H9 (cell line): ENCODE results near the gene LIPA. TPM values are rescaled to one million over a fixed set of nuclear protein-coding genes. Genes with fewer than 3 reads are reported as not detected.
A peak's percentile ranks its signal among the peaks of the same experiment; 100 is the strongest.

Source experiments
- DNase-seq: peaks from one replicate; pipeline ENCODE4 v3.0.0-alpha.2; 2017
- H2AFZ ChIP-seq: one replicate; pipeline ENCODE4 v1.6.1; 2013; ENCODE audit warnings: mild to moderate bottlenecking, low read length, control low read depth, moderate library complexity
- H2AK5ac ChIP-seq: 2 replicates; pipeline ENCODE4 v1.6.1; 2013; ENCODE audit warnings: low read length, control low read depth, mixed read lengths; ENCODE audit not compliant: insufficient read length
- H2BK120ac ChIP-seq: one replicate; pipeline ENCODE4 v1.6.1; 2013; ENCODE audit warnings: low read depth, mild to moderate bottlenecking, low read length, control low read depth, inconsistent platforms; ENCODE audit not compliant: poor library complexity, severe bottlenecking
- H2BK12ac ChIP-seq: 2 replicates; pipeline ENCODE4 v1.6.1; 2013; ENCODE audit warnings: low read length, control low read depth, mixed read lengths, low read depth; ENCODE audit not compliant: insufficient read length
- H2BK15ac ChIP-seq: 2 replicates; pipeline ENCODE4 v1.6.1; 2013; ENCODE audit warnings: low read depth, low read length, control low read depth
- H2BK20ac ChIP-seq: one replicate; pipeline ENCODE4 v1.6.1; 2013; ENCODE audit warnings: low read depth, mild to moderate bottlenecking, low read length, control low read depth, inconsistent platforms; ENCODE audit not compliant: poor library complexity, severe bottlenecking
- H2BK5ac ChIP-seq: 2 replicates; pipeline ENCODE4 v1.6.1; 2013; ENCODE audit warnings: low read length, control low read depth, mixed read lengths; ENCODE audit not compliant: insufficient read length
- H3K14ac ChIP-seq: 2 replicates; pipeline ENCODE4 v1.6.1; 2013; ENCODE audit warnings: low read length, control low read depth; ENCODE audit not compliant: insufficient read depth
- H3K18ac ChIP-seq: 2 replicates; pipeline ENCODE4 v1.6.1; 2013; ENCODE audit warnings: low read depth, mild to moderate bottlenecking, mixed read lengths, low read length, control low read depth; ENCODE audit not compliant: insufficient read length
- H3K23ac ChIP-seq: 2 replicates; pipeline ENCODE4 v1.6.1; 2013; ENCODE audit warnings: low read length, control low read depth, mixed read lengths, low read depth; ENCODE audit not compliant: insufficient read length
- H3K23me2 ChIP-seq: 2 replicates; pipeline ENCODE4 v1.6.1; 2013; ENCODE audit warnings: low read depth, mild to moderate bottlenecking, mixed read lengths, low read length, control low read depth; ENCODE audit not compliant: insufficient read length, poor library complexity, severe bottlenecking
- H3K27ac ChIP-seq: 2 replicates; pipeline ENCODE4 v1.5.1; 2013; ENCODE audit warnings: low read length, control low read depth, mixed read lengths, low read depth; ENCODE audit not compliant: insufficient read length
- H3K27me3 ChIP-seq: 2 replicates; pipeline ENCODE4 v1.6.1; 2013; ENCODE audit warnings: low read length, control low read depth, inconsistent platforms; ENCODE audit not compliant: insufficient read depth
- H3K4ac ChIP-seq: 2 replicates; pipeline ENCODE4 v1.6.1; 2013; ENCODE audit warnings: low read depth, mild to moderate bottlenecking, control low read depth, inconsistent platforms, low read length, moderate library complexity
- H3K4me1 ChIP-seq: 2 replicates; pipeline ENCODE4 v1.6.1; 2013; ENCODE audit warnings: low read length, control low read depth, inconsistent platforms; ENCODE audit not compliant: insufficient read depth
- H3K4me2 ChIP-seq: 2 replicates; pipeline ENCODE4 v1.6.1; 2013; ENCODE audit warnings: low read length, control low read depth, mixed read lengths; ENCODE audit not compliant: insufficient read length, insufficient read depth
- H3K56ac ChIP-seq: 2 replicates; pipeline ENCODE4 v1.6.1; 2013; ENCODE audit warnings: low read depth, mild to moderate bottlenecking, mixed read lengths, low read length, control low read depth; ENCODE audit not compliant: insufficient read length
- H3K79me1 ChIP-seq: 2 replicates; pipeline ENCODE4 v1.6.1; 2013; ENCODE audit warnings: low read depth, mild to moderate bottlenecking, moderate library complexity, low read length, control low read depth, inconsistent platforms; ENCODE audit not compliant: insufficient read depth, poor library complexity, severe bottlenecking
- H3K79me2 ChIP-seq: 2 replicates; pipeline ENCODE4 v1.6.1; 2013; ENCODE audit warnings: low read length, control low read depth, inconsistent platforms; ENCODE audit not compliant: insufficient read depth
- H3K9ac ChIP-seq: 2 replicates; pipeline ENCODE4 v1.6.1; 2013; ENCODE audit warnings: low read length, control low read depth, mixed read lengths; ENCODE audit not compliant: insufficient read length; ENCODE audit errors: extremely low read depth
- H3K9me3 ChIP-seq: one replicate; pipeline ENCODE4 v1.6.1; 2013; ENCODE audit warnings: low read depth, low read length, inconsistent platforms; ENCODE audit not compliant: control insufficient read depth
- H3T11ph ChIP-seq: one replicate; pipeline ENCODE4 v1.6.1; 2013; ENCODE audit warnings: mild to moderate bottlenecking, low read length, control low read depth, inconsistent platforms
- H4K20me1 ChIP-seq: one replicate; pipeline ENCODE4 v1.6.1; 2013; ENCODE audit not compliant: control insufficient read depth, insufficient read length, insufficient read depth
- H4K5ac ChIP-seq: 2 replicates; pipeline ENCODE4 v1.6.1; 2013; ENCODE audit warnings: low read depth, mild to moderate bottlenecking, mixed read lengths, low read length, control low read depth; ENCODE audit not compliant: insufficient read length
- H4K8ac ChIP-seq: replicated peaks from 2 replicates; pipeline ENCODE4 v1.6.1; 2013; ENCODE audit warnings: low read length, control low read depth, mixed read lengths, low read depth; ENCODE audit not compliant: insufficient read length
- H4K91ac ChIP-seq: 2 replicates; pipeline ENCODE4 v1.6.1; 2013; ENCODE audit warnings: low read depth, mild to moderate bottlenecking, moderate library complexity, mixed read lengths, low read length, control low read depth; ENCODE audit not compliant: insufficient read length
- H3K27ac Mint-ChIP-seq, 3 experiments: 2 replicates in 2 of 3; 3 replicates in 1 of 3; pipeline ENCODE4 v1.8.0; 2020 to 2021; ENCODE audit warnings: mixed read lengths in 3 of 3, mild to moderate bottlenecking in 1 of 3, moderate library complexity in 1 of 3
- H3K27me3 Mint-ChIP-seq: 2 replicates; pipeline ENCODE4 v1.8.0; 2021; ENCODE audit warnings: low read depth, mild to moderate bottlenecking, moderate library complexity, mixed read lengths
- H3K36me3 Mint-ChIP-seq, 3 experiments: 2 replicates in 2 of 3; 3 replicates in 1 of 3; pipeline ENCODE4 v1.8.0; 2020 to 2021; ENCODE audit warnings: low read depth in 3 of 3, mixed read lengths in 3 of 3; ENCODE audit not compliant: insufficient read depth in 1 of 3
- H3K4me1 Mint-ChIP-seq, 2 experiments: 2 replicates each; pipeline ENCODE4 v1.8.0; 2020; ENCODE audit warnings: mixed read lengths in 2 of 2
- H3K4me3 Mint-ChIP-seq, 2 experiments: 2 replicates in 1 of 2; 3 replicates in 1 of 2; pipeline ENCODE4 v1.8.0; 2020 to 2021; ENCODE audit warnings: mild to moderate bottlenecking in 2 of 2, mixed read lengths in 2 of 2, moderate library complexity in 1 of 2
- H3K9me3 Mint-ChIP-seq, 2 experiments: 2 replicates in 1 of 2; 3 replicates in 1 of 2; pipeline ENCODE4 v1.8.0; 2020; ENCODE audit warnings: mild to moderate bottlenecking in 2 of 2, mixed read lengths in 2 of 2, moderate library complexity in 1 of 2
- WGBS: extraction: QIAGEN DNeasy Blood & Tissue Kit; methylation state at CpG from one replicate; pipeline ENCODE4 v1.1.7; 2013; ENCODE audit warnings: missing lambda C conversion rate, low lambda C conversion rate, mixed read lengths; ENCODE audit not compliant: insufficient read length; ENCODE audit errors: extremely low coverage; 5-methylcytosine and 5-hydroxymethylcytosine counted together
- total RNA-seq: library from RNA; stranded (reverse); gene quantifications from 2 replicates; pipeline ENCODE4 v1.2.1, GENCODE V29; 2021
- TF ChIP-seq, protein P1 (sequence below): fragments of 200-600 bp; sonication (generic); conservative IDR thresholded peaks from 3 replicates; pipeline ENCODE4 v1.8.0; 2021; ENCODE audit warnings: antibody characterized with exemption, mild to moderate bottlenecking

The LIPA gene
- total RNA-seq, 1 experiment from 2014 or later: 20.9 TPM

DNA sequence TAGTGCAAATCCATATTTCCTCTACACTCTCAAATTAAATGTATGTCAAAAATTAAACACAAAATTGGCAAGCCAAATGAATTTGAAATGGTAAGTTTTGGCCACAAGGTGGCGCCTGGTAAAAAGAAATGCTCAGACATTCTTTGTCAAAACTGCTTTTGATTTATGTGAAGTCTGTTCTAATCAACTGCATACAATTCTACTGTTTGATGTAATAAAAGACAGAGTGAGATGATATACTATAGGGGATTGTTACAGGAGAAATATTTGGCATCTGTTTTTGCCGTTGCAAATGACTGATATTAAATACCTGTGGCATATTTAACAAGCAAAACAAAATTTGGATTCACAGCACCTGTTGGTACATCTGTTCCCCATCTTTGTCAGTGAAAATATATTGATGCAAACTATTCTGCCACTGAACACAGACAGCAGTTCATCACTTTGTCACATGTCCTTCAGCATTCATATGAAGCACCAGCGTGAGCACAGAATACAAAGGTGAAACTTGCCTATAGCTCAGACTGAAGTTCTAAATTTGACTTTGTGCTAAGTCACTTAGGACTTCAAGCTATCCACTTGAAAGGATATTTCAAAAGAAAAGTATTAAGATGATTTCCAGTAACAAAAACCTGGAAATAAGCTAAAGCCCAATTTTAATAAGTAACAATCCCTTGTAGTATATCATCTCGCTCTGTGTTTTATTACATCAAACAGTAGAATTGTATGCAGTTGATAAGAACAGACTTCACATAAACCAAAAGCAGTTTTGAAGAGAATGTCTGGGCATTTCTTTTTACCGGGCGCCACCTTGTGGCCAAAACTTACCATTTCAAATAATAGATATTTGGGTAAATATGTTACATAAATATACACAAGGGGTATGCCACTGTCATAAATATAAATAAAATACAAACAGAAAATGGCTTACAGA, 34.3 kb downstream of the LIPA start:
- DNase-seq: no peak
- no peaks in the 10 kb centered on the region for H3K27me3 ChIP-seq
- H3K4ac ChIP-seq: no peak overlapping the region
- no peak overlapping the region for H2BK120ac ChIP-seq
- no peak overlapping the region for H3K56ac ChIP-seq
- no peak overlapping the region for H3K9ac ChIP-seq
- no peak overlapping the region for H3T11ph ChIP-seq
- no peak overlapping the region for H2AK5ac ChIP-seq
- no peak overlapping the region for H2BK5ac ChIP-seq
- H2AFZ ChIP-seq: no peak overlapping the region
- H3K4me3 Mint-ChIP-seq: no peak overlapping the region
- no peak overlapping the region for H3K23ac ChIP-seq
- H3K4me1 Mint-ChIP-seq: peaks cover 11 to 16% of the 10 kb centered on the region in 2 experiments
- peaks cover 0 to 2% (median 0%) of the 10 kb centered on the region in 3 experiments; a peak in 1 of 7 replicates for H3K36me3 Mint-ChIP-seq
- no peaks in the 10 kb centered on the region for H3K9me3 ChIP-seq
- no peak overlapping the region for H2BK12ac ChIP-seq
- H3K4me2 ChIP-seq: no peak overlapping the region
- TF ChIP-seq, protein P1, sequence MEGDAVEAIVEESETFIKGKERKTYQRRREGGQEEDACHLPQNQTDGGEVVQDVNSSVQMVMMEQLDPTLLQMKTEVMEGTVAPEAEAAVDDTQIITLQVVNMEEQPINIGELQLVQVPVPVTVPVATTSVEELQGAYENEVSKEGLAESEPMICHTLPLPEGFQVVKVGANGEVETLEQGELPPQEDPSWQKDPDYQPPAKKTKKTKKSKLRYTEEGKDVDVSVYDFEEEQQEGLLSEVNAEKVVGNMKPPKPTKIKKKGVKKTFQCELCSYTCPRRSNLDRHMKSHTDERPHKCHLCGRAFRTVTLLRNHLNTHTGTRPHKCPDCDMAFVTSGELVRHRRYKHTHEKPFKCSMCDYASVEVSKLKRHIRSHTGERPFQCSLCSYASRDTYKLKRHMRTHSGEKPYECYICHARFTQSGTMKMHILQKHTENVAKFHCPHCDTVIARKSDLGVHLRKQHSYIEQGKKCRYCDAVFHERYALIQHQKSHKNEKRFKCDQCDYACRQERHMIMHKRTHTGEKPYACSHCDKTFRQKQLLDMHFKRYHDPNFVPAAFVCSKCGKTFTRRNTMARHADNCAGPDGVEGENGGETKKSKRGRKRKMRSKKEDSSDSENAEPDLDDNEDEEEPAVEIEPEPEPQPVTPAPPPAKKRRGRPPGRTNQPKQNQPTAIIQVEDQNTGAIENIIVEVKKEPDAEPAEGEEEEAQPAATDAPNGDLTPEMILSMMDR: peak; percentile 86
- H3K27ac Mint-ChIP-seq: no peak overlapping the region
- no CpG with 5 or more reads among the region's 6 CpGs for WGBS
- no peak overlapping the region for H2BK15ac ChIP-seq
- no peak overlapping the region for H4K5ac ChIP-seq
- no peaks in the 10 kb centered on the region for H3K23me2 ChIP-seq
- no peak overlapping the region for H3K18ac ChIP-seq
- no peaks in the 10 kb centered on the region for H3K27me3 Mint-ChIP-seq
- no peak overlapping the region for H3K14ac ChIP-seq
- H3K79me2 ChIP-seq: no peaks in the 10 kb centered on the region
- H4K20me1 ChIP-seq: no peaks in the 10 kb centered on the region
- H3K4me1 ChIP-seq: peaks cover 5% of the 10 kb centered on the region; the same call in 1 of the 2 replicates
- no peaks in the 10 kb centered on the region for H3K9me3 Mint-ChIP-seq
- no peak overlapping the region for H2BK20ac ChIP-seq
- H3K27ac ChIP-seq: no peak overlapping the region
- H4K91ac ChIP-seq: no peak overlapping the region
- no peaks in the 10 kb centered on the region for H3K79me1 ChIP-seq
- no peak overlapping the region for H4K8ac ChIP-seq
